GM18505 (cell line): ENCODE results near the gene TTC17.
"Not testable (repeated sequence)": the region's sequence is repeated elsewhere in the genome, so short reads cannot be mapped to it uniquely, and the experiment has no call there.

Experiments used
- ATAC-seq: cut with Tn5 transposase; IDR thresholded peaks from one replicate; pipeline ENCODE4 v1.9.1; 2021; ENCODE audit not compliant: unreplicated experiment
- POLR2A ChIP-seq: IDR thresholded peaks from 4 replicates; pipeline ENCODE4 v1.6.1; 2011; ENCODE audit warnings: borderline replicate concordance; ENCODE audit not compliant: insufficient read depth, insufficient read length; ENCODE audit errors: extremely low read depth

Gene TTC17

GRCh38 chr11:43401252-43401651 is 42.5 kb downstream of the TTC17 start:
- TF ChIP-seq POLR2A, result no peak
- no peak for ATAC-seq

- ATAC-seq, result not testable (repeated sequence)
Observed at GRCh38 chr11:43401811-43402210, 43.1 kb downstream of the TTC17 start.

GRCh38 chr11:43403357-43404231 is 44.9 kb downstream of the TTC17 start:
- ATAC-seq, result no peak
- TF ChIP-seq POLR2A, result no peak

GRCh38 chr11:43404406-43404805 is 45.7 kb downstream of the TTC17 start:
- no peak for TF ChIP-seq POLR2A
- no peak for ATAC-seq

GRCh38 chr11:43404836-43405479 is 46.2 kb downstream of the TTC17 start:
- TF ChIP-seq POLR2A, result no peak
- ATAC-seq, result no peak

GRCh38 chr11:43408277-43408676 is 49.6 kb downstream of the TTC17 start:
- no peak for ATAC-seq
- no peak for TF ChIP-seq POLR2A

GRCh38 chr11:43410394-43410793 is 51.7 kb downstream of the TTC17 start:
- ATAC-seq, result no peak
- TF ChIP-seq POLR2A, result no peak

GRCh38 chr11:43418197-43418596 is 59.5 kb downstream of the TTC17 start:
- no peak for TF ChIP-seq POLR2A

GRCh38 chr11:43419460-43419859 is 60.7 kb downstream of the TTC17 start:
- peak; percentile 68 for ATAC-seq
- TF ChIP-seq POLR2A, result no peak

More at GRCh38 chr11:43418197-43418596, 59.5 kb downstream of the TTC17 start:
- no peak for ATAC-seq

GRCh38 chr11:43427971-43428370 is 69.3 kb downstream of the TTC17 start:
- TF ChIP-seq POLR2A, result no peak
- no peak for ATAC-seq

GRCh38 chr11:43430916-43431315 is 72.2 kb downstream of the TTC17 start:
- not testable (repeated sequence) for ATAC-seq

GRCh38 chr11:43434893-43435292 is 76.2 kb downstream of the TTC17 start:
- ATAC-seq, result no peak
- TF ChIP-seq POLR2A, result no peak

- ATAC-seq, result no peak
Observed at GRCh38 chr11:43440486-43440885, 81.8 kb downstream of the TTC17 start.

GRCh38 chr11:43443811-43444210 is 85.1 kb downstream of the TTC17 start:
- no peak for TF ChIP-seq POLR2A
- ATAC-seq, result no peak

More at GRCh38 chr11:43440486-43440885, 81.8 kb downstream of the TTC17 start:
- TF ChIP-seq POLR2A, result no peak

GRCh38 chr11:43447151-43447550 is 88.4 kb downstream of the TTC17 start:
- ATAC-seq, result no peak

GRCh38 chr11:43458486-43458885 is 99.8 kb downstream of the TTC17 start:
- no peak for ATAC-seq
- no peak for TF ChIP-seq POLR2A

More at GRCh38 chr11:43447151-43447550, 88.4 kb downstream of the TTC17 start:
- TF ChIP-seq POLR2A, result no peak
